ENCODE results near the gene ARID1B.

DNA sequence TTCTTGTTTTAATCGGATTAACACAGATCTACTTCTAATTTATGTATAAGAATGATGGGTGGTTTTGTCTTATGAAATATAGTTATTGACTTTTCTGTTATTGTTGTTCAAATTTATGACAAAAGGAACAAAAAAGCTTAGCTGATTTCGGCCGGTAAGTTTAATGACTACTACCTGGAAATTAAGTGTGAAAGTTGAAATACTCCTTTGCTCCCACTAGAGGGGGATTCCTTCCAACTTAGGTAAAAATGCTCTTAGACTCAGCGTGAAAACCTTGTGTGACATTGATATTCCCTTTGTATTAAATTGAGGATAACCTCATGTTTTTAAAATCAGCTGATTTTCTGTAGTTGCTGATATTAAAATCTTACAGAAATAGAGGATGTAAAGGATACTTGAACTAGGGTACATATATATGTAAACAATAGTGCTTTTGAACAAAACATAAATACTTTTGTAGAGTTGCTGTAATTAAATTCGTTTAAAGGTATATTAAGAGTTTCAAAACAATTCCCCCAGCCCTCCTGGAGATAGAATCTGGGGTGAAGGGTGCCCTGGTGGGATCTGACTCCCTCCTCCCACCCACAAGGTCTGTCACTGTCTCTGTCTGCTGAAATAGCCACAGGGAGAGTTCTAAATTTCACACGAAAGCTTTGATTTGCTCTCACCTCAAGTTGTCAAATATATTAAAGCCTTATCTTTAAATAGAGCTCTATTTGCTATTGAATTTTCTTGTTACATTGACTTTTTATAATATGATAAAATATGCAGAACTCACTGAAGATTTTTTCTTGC, 257.5 kb downstream of the ARID1B start:
- TF ChIP-seq, protein P1, sequence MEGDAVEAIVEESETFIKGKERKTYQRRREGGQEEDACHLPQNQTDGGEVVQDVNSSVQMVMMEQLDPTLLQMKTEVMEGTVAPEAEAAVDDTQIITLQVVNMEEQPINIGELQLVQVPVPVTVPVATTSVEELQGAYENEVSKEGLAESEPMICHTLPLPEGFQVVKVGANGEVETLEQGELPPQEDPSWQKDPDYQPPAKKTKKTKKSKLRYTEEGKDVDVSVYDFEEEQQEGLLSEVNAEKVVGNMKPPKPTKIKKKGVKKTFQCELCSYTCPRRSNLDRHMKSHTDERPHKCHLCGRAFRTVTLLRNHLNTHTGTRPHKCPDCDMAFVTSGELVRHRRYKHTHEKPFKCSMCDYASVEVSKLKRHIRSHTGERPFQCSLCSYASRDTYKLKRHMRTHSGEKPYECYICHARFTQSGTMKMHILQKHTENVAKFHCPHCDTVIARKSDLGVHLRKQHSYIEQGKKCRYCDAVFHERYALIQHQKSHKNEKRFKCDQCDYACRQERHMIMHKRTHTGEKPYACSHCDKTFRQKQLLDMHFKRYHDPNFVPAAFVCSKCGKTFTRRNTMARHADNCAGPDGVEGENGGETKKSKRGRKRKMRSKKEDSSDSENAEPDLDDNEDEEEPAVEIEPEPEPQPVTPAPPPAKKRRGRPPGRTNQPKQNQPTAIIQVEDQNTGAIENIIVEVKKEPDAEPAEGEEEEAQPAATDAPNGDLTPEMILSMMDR (IDR thresholded peaks at IDR 0.05), result peak; percentile 34 to 74 (median 63)
- TF ChIP-seq POLR2A (IDR thresholded peaks at IDR 0.05), result no peak
